Caco-2 (cell line): ENCODE measurements around the gene VPS13D. TPM values are rescaled to one million over a fixed set of nuclear protein-coding genes. Genes with fewer than 3 reads are reported as not detected.
A peak's percentile ranks its signal among the peaks of the same experiment; 100 is the strongest.

Experiments
- BruUV-seq: library from RNA; stranded (reverse); fragments of 400-500 nt; replicated peaks from 2 replicates; lab custom pipeline; 2021; lab: Mats Ljungman, UMichigan
- CTCF ChIA-PET: fragments of 300-600 bp; sonication (Branson Sonifier 250); formaldehyde crosslinking; loops from one replicate; lab custom pipeline; 2022; ENCODE audit warnings: antibody characterized with exemption; lab: Charles Lee
- POLR2A ChIA-PET: fragments of 300-600 bp; sonication (Branson Sonifier 250); formaldehyde crosslinking; loops from one replicate; lab custom pipeline; 2022; ENCODE audit warnings: antibody characterized with exemption; lab: Charles Lee
- DNase-seq, 2 experiments: peaks; one replicate each; pipeline versions ENCODE4 v3.0.0 to v3.0.0-alpha.2; 2020 to 2022
- H3K27me3 ChIP-seq: replicated peaks from 2 replicates; pipeline ENCODE4 v1.6.0; 2011; ENCODE audit warnings: low read length; ENCODE audit not compliant: control insufficient read depth, insufficient read depth
- H3K36me3 ChIP-seq: 2 replicates; pipeline ENCODE4 v1.5.1; 2011; ENCODE audit warnings: low read length; ENCODE audit not compliant: control insufficient read depth, insufficient read depth
- H3K4me1 ChIP-seq: fragments of 250-450 bp; sonication (Bioruptor Pico); 2 replicates; pipeline ENCODE4 v1.5.1; 2020; ENCODE audit warnings: mild to moderate bottlenecking
- H3K4me3 ChIP-seq: 2 replicates; pipeline ENCODE4 v1.5.1; 2011; ENCODE audit warnings: low read depth, mild to moderate bottlenecking, control low read depth, low read length
- H3K9me3 ChIP-seq: fragments of 250-450 bp; sonication (Bioruptor Pico); 2 replicates; pipeline ENCODE4 v1.5.1; 2020; ENCODE audit warnings: mild to moderate bottlenecking, moderate library complexity
- H3K27ac Mint-ChIP-seq: one replicate; pipeline ENCODE4 v1.8.0; 2022; ENCODE audit warnings: mixed read lengths; ENCODE audit not compliant: unreplicated experiment
- H3K27me3 Mint-ChIP-seq: one replicate; pipeline ENCODE4 v1.8.0; 2022; ENCODE audit warnings: mixed read lengths; ENCODE audit not compliant: insufficient read depth, unreplicated experiment
- H3K36me3 Mint-ChIP-seq: one replicate; pipeline ENCODE4 v1.8.0; 2022; ENCODE audit warnings: mild to moderate bottlenecking, mixed read lengths; ENCODE audit not compliant: insufficient read depth, unreplicated experiment
- H3K4me1 Mint-ChIP-seq: one replicate; pipeline ENCODE4 v1.8.0; 2022; ENCODE audit warnings: low read depth, mixed read lengths; ENCODE audit not compliant: unreplicated experiment
- H3K4me3 Mint-ChIP-seq: one replicate; pipeline ENCODE4 v1.8.0; 2022; ENCODE audit warnings: mild to moderate bottlenecking, moderate library complexity, mixed read lengths; ENCODE audit not compliant: unreplicated experiment
- H3K9me3 Mint-ChIP-seq: one replicate; pipeline ENCODE4 v1.8.0; 2022; ENCODE audit warnings: mixed read lengths; ENCODE audit not compliant: unreplicated experiment
- CTCF ChIP-seq, 2 experiments: fragments of 200-600 bp in 1 of 2; IDR thresholded peaks; 1 replicate in 1 of 2; 2 replicates in 1 of 2; pipeline versions ENCODE4 v1.5.1 to v1.8.0; 2011 to 2022; ENCODE audit warnings: antibody characterized with exemption in 1 of 2, control low read depth in 1 of 2, inconsistent platforms in 1 of 2, low read depth in 1 of 2, low read length in 1 of 2, mild to moderate bottlenecking in 1 of 2, moderate library complexity in 1 of 2; ENCODE audit not compliant: insufficient read depth in 1 of 2, severe bottlenecking in 1 of 2, unreplicated experiment in 1 of 2
- intact Hi-C: fragments of 100-400 bp; cut with micrococcal nuclease; formaldehyde crosslinking; loops from one replicate; pipeline ENCODE4 v1.10.0; 2022; ENCODE audit not compliant: unreplicated experiment
- total RNA-seq: library from RNA; stranded (reverse); gene quantifications from 2 replicates; pipeline ENCODE4 v1.2.3, GENCODE V29; 2022

Gene VPS13D
- total RNA-seq, 1 experiment from 2014 or later = 25.6 TPM

GRCh38 chr1:12358499-12358898, 128.7 kb downstream of the VPS13D start:
- no peak for TF ChIP-seq CTCF (IDR thresholded peaks at IDR 0.05; ENCODE audit: insufficient read depth in 1 of 2, low read depth in 1 of 2, low read length in 1 of 2, severe bottlenecking in 1 of 2, unreplicated experiment in 1 of 2)
- CTCF ChIA-PET = no interaction called here
- Mint-ChIP-seq H3K27ac (no peak overlapping the region), H3K27me3 (no peaks in the 10 kb centered on the region), H3K36me3 (peaks cover 8% of the 10 kb centered on the region), H3K9me3 (no peaks in the 10 kb centered on the region), H3K4me1 (peaks cover 23% of the 10 kb centered on the region), H3K4me3 (no peak overlapping the region)
- peaks cover 49% of the 10 kb centered on the region for H3K4me1 ChIP-seq
- intact Hi-C loops = no loop called here
- H3K27me3 ChIP-seq = no peaks in the 10 kb centered on the region
- no peak for DNase-seq
- no TSS peak for BruUV-seq
- H3K9me3 ChIP-seq = no peaks in the 10 kb centered on the region
- POLR2A ChIA-PET = no interaction called here
- H3K4me3 ChIP-seq = no peak overlapping the region
- H3K36me3 ChIP-seq = no peaks in the 10 kb centered on the region

DNA sequence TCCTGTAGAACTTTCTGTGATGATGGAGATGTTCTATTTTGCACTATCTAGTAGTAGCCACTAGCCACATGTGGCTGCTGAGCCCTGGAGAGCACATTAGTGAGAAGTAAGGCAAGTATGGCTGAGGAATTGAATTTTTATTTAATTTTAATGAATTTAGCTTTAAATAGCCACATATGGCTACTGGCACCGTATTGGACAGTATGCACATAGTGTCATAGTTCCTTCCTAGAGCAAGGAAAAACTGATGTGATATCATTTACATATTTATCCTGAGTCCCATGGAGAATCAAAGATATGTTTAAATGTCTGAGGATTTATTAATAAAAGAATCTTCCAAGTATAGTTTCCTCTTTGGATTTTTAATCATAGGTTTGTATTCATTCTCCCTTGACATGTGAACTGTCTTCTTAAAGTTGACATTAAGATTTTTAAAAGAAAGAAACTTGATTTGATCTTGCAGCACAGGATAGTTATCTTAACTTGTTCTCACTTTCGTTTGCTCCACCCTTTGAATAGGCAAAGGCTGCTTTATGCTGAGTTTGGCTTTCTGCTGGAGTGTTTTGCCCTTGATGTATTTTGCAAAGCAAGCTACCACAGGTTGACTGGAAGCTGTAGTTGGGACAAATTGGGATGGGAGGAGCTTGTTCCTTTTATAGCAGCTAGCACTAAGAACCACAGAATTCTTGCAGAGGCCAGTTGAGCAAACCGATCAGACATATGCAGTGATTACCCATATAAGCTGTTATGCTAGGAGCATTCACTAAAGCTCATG, 129.7 kb downstream of the VPS13D start:
- peaks cover 49% of the 10 kb centered on the region for H3K4me1 ChIP-seq
- no peaks in the 10 kb centered on the region for H3K9me3 Mint-ChIP-seq
- H3K36me3 Mint-ChIP-seq = peaks cover 17% of the 10 kb centered on the region
- peak overlapping the region; percentile 59 for H3K27ac Mint-ChIP-seq
- H3K4me3 ChIP-seq = no peak overlapping the region
- H3K4me3 Mint-ChIP-seq = peak overlapping the region; percentile 32
- no TSS peak for BruUV-seq
- DNase-seq = peak; percentile 17 to 35
- ChIA-PET CTCF (interaction anchor here (0.5 kb wide), 1 partner anchor 271 kb away, joined by 3 read pairs; no protein-coding TSS in a partner anchor), POLR2A (interaction anchor here (0.6 kb wide), 1 partner anchor 417 kb away, joined by 3 read pairs; no protein-coding TSS in a partner anchor)
- H3K27me3 Mint-ChIP-seq = no peaks in the 10 kb centered on the region
- no peaks in the 10 kb centered on the region for H3K36me3 ChIP-seq
- intact Hi-C loops = loop anchor here (1.0 kb wide), 1 partner anchor 22 kb away; no protein-coding TSS in a partner anchor
- H3K4me1 Mint-ChIP-seq = peaks cover 23% of the 10 kb centered on the region
- no peaks in the 10 kb centered on the region for H3K27me3 ChIP-seq
- no peaks in the 10 kb centered on the region for H3K9me3 ChIP-seq
- TF ChIP-seq CTCF (IDR thresholded peaks at IDR 0.05; ENCODE audit: insufficient read depth in 1 of 2, low read depth in 1 of 2, low read length in 1 of 2, severe bottlenecking in 1 of 2, unreplicated experiment in 1 of 2) = no peak

DNA sequence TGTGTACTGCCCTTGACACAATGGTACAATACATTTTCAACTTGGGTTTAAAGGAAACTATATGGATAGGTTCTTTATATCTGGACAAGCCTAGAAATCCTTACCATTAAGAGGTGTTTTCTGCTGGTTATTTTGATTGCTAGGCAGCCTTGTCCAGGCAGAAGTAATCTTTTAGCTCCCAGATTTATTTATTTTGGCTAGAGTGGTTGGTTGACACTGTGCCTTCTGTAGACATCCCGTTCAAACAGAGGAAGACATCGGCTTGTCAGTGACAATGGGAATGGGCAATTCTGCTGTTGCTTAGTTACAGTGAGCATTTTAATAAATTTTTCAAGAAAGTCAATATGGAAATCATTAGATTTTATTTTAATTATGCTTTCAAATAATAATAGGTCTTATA, 138.8 kb downstream of the VPS13D start:
- Histone ChIP-seq H3K4me3 (no peak overlapping the region), H3K9me3 (no peaks in the 10 kb centered on the region), H3K27me3 (no peaks in the 10 kb centered on the region), H3K36me3 (no peaks in the 10 kb centered on the region; the same call in 1 of the 2 replicates), H3K4me1 (no peaks in the 10 kb centered on the region)
- CTCF ChIA-PET = no interaction called here
- no peaks in the 10 kb centered on the region for H3K9me3 Mint-ChIP-seq
- POLR2A ChIA-PET = no interaction called here
- TF ChIP-seq CTCF (IDR thresholded peaks at IDR 0.05; ENCODE audit: insufficient read depth in 1 of 2, low read depth in 1 of 2, low read length in 1 of 2, severe bottlenecking in 1 of 2, unreplicated experiment in 1 of 2) = no peak
- peaks cover 34% of the 10 kb centered on the region for H3K36me3 Mint-ChIP-seq
- no peak overlapping the region for H3K4me3 Mint-ChIP-seq
- H3K27me3 Mint-ChIP-seq = no peaks in the 10 kb centered on the region
- BruUV-seq = no TSS peak
- no peaks in the 10 kb centered on the region for H3K4me1 Mint-ChIP-seq
- intact Hi-C loops = no loop called here
- H3K27ac Mint-ChIP-seq = no peak overlapping the region
- no peak for DNase-seq
